Activated gamma-delta T cell treated with anti-CD3 and anti-CD28 coated beads, Interleukin-2, amount 50 U/mL, for 16 hours (primary cell): ENCODE results near the gene TIMM29.
"Not testable (repeated sequence)": the region's sequence is repeated elsewhere in the genome, so short reads cannot be mapped to it uniquely, and the experiment has no call there.

Experiments
- DNase-seq: peaks from one replicate; pipeline ENCODE4 v3.0.0-alpha.2; 2020; ENCODE audit warnings: low read depth

TIMM29 gene

GRCh38 chr19:10912619-10913018, 16.0 kb upstream of the TIMM29 start:
- DNase-seq, result no peak

GRCh38 chr19:10913716-10914340, 14.8 kb upstream of the TIMM29 start:
- no peak for DNase-seq

GRCh38 chr19:10915130-10916091, 13.2 kb upstream of the TIMM29 start:
- no peak for DNase-seq

GRCh38 chr19:10916602-10917001, 12.0 kb upstream of the TIMM29 start:
- no peak for DNase-seq

- no peak for DNase-seq
Measured at GRCh38 chr19:10918359-10918758, 10.3 kb upstream of the TIMM29 start.

- DNase-seq, result no peak
Measured at GRCh38 chr19:10919352-10920287, 9.0 kb upstream of the TIMM29 start.

GRCh38 chr19:10920288-10920655, 8.3 kb upstream of the TIMM29 start:
- no peak for DNase-seq

GRCh38 chr19:10920781-10921180, 7.8 kb upstream of the TIMM29 start:
- DNase-seq, result no peak

GRCh38 chr19:10921199-10921909, 7.3 kb upstream of the TIMM29 start:
- no peak for DNase-seq

GRCh38 chr19:10921910-10922637, 6.5 kb upstream of the TIMM29 start:
- DNase-seq, result no peak

- no peak for DNase-seq
Measured at GRCh38 chr19:10922638-10923014, 6.0 kb upstream of the TIMM29 start.

- DNase-seq, result no peak
Measured at GRCh38 chr19:10923260-10924112, 5.1 kb upstream of the TIMM29 start.

- DNase-seq, result no peak
Measured at GRCh38 chr19:10924597-10924996, 4.0 kb upstream of the TIMM29 start.

- DNase-seq, result no peak
Measured at GRCh38 chr19:10927730-10928562, 665 bp upstream of the TIMM29 start.

GRCh38 chr19:10929402-10929794, 787 bp downstream of the TIMM29 start:
- DNase-seq, result no peak

- no peak for DNase-seq
Measured at GRCh38 chr19:10935371-10936059, 6.9 kb downstream of the TIMM29 start.

GRCh38 chr19:10936661-10937084, 8.1 kb downstream of the TIMM29 start:
- DNase-seq, result no peak

GRCh38 chr19:10941649-10942048, 13.0 kb downstream of the TIMM29 start:
- DNase-seq, result not testable (repeated sequence)
